ENCODE data around the gene FFAR3.

Gene FFAR3

GRCh38 chr19:35363001-35363590, 4.8 kb downstream of the FFAR3 start:
- no peaks in the 10 kb centered on the region for H3K4me1 Mint-ChIP-seq
- DNase-seq: no peak
- H3K27me3 Mint-ChIP-seq (ENCODE audit: low read depth, poor library complexity): peaks cover 15% of the 10 kb centered on the region
- TF ChIP-seq CTCF (IDR thresholded peaks at IDR 0.05): no peak
- no peaks in the 10 kb centered on the region for H3K36me3 Mint-ChIP-seq (ENCODE audit: low read depth)
- H3K27ac Mint-ChIP-seq: no peak overlapping the region
- no peaks in the 10 kb centered on the region for H3K9me3 Mint-ChIP-seq
- no peak overlapping the region for H3K4me3 Mint-ChIP-seq

- no peak for DNase-seq
- peaks cover 21% of the 10 kb centered on the region for H3K27me3 Mint-ChIP-seq (ENCODE audit: low read depth, poor library complexity)
- no peak for TF ChIP-seq CTCF (IDR thresholded peaks at IDR 0.05)
- no peaks in the 10 kb centered on the region for H3K9me3 Mint-ChIP-seq
- H3K4me3 Mint-ChIP-seq: no peak overlapping the region
- H3K4me1 Mint-ChIP-seq: no peaks in the 10 kb centered on the region
- no peak overlapping the region for H3K27ac Mint-ChIP-seq
- H3K36me3 Mint-ChIP-seq (ENCODE audit: low read depth): no peaks in the 10 kb centered on the region
These were observed 5.6 kb downstream of the FFAR3 start for GRCh38 chr19:35363711-35364425.

GRCh38 chr19:35365303-35365702, 7.0 kb downstream of the FFAR3 start:
- peaks cover 5% of the 10 kb centered on the region for H3K9me3 Mint-ChIP-seq
- TF ChIP-seq CTCF (IDR thresholded peaks at IDR 0.05): no peak
- H3K4me1 Mint-ChIP-seq: no peaks in the 10 kb centered on the region
- DNase-seq: no peak
- no peak overlapping the region for H3K27ac Mint-ChIP-seq
- peaks cover 23% of the 10 kb centered on the region for H3K27me3 Mint-ChIP-seq (ENCODE audit: low read depth, poor library complexity)
- no peaks in the 10 kb centered on the region for H3K36me3 Mint-ChIP-seq (ENCODE audit: low read depth)
- no peak overlapping the region for H3K4me3 Mint-ChIP-seq

GRCh38 chr19:35368378-35368777, 10.1 kb downstream of the FFAR3 start:
- DNase-seq: no peak
- TF ChIP-seq CTCF (IDR thresholded peaks at IDR 0.05): no peak
- Mint-ChIP-seq H3K27me3 (ENCODE audit: low read depth, poor library complexity) (peaks cover 26% of the 10 kb centered on the region), H3K4me1 (no peaks in the 10 kb centered on the region), H3K27ac (no peak overlapping the region), H3K36me3 (ENCODE audit: low read depth) (no peaks in the 10 kb centered on the region), H3K4me3 (no peak overlapping the region), H3K9me3 (peaks cover 5% of the 10 kb centered on the region)

- no peaks in the 10 kb centered on the region for H3K36me3 Mint-ChIP-seq (ENCODE audit: low read depth)
- peaks cover 14% of the 10 kb centered on the region for H3K9me3 Mint-ChIP-seq
- no peak overlapping the region for H3K27ac Mint-ChIP-seq
- H3K4me1 Mint-ChIP-seq: peaks cover 10% of the 10 kb centered on the region
- H3K4me3 Mint-ChIP-seq: no peak overlapping the region
- TF ChIP-seq CTCF (IDR thresholded peaks at IDR 0.05): no peak
- no peak for DNase-seq
- H3K27me3 Mint-ChIP-seq (ENCODE audit: low read depth, poor library complexity): peaks cover 32% of the 10 kb centered on the region
These were observed 11.3 kb downstream of the FFAR3 start for GRCh38 chr19:35369522-35369921.

- no peak for TF ChIP-seq CTCF (IDR thresholded peaks at IDR 0.05)
- peaks cover 39% of the 10 kb centered on the region for H3K27me3 Mint-ChIP-seq (ENCODE audit: low read depth, poor library complexity)
- no peak within 1 kb of the TSS for H3K27ac Mint-ChIP-seq
These were observed 12.5 kb downstream of the FFAR3 start, which contains the start of gene GPR42 for GRCh38 chr19:35370722-35371121. Gene GPR42 (plus strand): TSS chr19:35371068. CDS start chr19:35371360, 292 bp downstream.

More at GRCh38 chr19:35370722-35371121, 12.5 kb downstream of the FFAR3 start, which contains the start of gene GPR42:
- no peaks in the 10 kb centered on the region for H3K36me3 Mint-ChIP-seq (ENCODE audit: low read depth)
- H3K4me3 Mint-ChIP-seq: no peak within 1 kb of the TSS
- H3K4me1 Mint-ChIP-seq: peaks cover 22% of the 10 kb centered on the region
- H3K9me3 Mint-ChIP-seq: peaks cover 24% of the 10 kb centered on the region
- no peak for DNase-seq

Data from nephron progenitor cell (in vitro differentiated cells).